ENCODE data around the gene E2F2. TPM values are rescaled to one million over a fixed set of nuclear protein-coding genes. Genes with fewer than 3 reads are reported as not detected.
"Not testable (repeated sequence)": the region's sequence is repeated elsewhere in the genome, so short reads cannot be mapped to it uniquely, and the experiment has no call there.

Gene E2F2
- total RNA-seq, 1 donor from 2014 or later: 0.78 TPM

DNA sequence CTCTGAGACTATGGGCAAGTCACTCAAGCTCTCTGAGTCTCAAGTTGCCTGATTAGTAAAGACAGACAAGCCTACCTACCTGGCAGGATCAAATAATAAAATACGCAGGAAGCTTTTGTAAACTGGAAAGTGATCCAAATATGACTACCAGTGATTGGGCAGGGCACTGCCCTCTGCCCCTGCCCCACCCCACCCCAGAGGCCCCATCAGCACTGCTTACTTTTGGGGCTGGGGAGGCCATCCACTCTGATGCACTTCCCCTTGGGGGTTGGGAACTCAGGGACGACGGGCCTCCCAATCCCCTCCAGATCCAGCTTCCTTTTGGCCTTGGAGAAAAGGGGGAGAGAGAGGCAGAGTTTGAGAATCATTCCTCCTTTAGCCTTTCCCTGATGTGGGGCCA lies 6.9 kb downstream of the E2F2 start:
- DNase-seq: no peak

DNA sequence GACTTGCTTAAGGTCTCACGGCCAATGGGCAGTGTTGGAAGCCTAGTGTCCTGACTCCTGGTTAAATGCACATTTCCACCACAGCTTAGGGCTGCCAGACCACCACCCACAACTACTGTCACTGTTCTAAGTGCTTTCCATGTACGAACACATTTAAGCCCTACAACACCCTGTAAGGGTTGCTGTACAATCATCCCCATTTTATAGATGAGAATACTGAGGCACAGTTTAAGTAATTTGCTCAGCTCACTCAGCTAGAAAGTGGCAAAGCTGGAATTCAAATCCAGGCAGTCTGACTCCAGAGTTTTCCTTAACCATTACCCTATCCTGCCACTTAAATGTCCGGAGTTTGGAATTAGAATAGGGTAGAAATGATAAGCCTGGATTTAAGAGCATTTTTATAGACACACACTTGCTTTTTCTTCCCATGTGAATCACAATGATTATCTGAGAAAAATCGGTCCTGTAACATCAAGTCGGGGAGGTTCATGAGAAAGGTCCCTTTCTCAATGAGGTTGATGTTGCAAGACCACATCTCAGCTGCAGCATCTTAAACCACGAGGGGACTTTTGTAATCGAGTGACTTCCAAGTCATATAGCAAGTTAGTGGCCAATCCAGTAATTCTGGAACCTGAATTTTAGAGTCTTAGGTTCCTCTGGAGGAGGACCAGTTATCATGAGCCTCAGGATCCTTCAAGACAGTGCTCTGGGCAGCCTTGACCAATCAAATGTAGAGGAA lies 8.6 kb downstream of the E2F2 start:
- no peak for DNase-seq

DNA sequence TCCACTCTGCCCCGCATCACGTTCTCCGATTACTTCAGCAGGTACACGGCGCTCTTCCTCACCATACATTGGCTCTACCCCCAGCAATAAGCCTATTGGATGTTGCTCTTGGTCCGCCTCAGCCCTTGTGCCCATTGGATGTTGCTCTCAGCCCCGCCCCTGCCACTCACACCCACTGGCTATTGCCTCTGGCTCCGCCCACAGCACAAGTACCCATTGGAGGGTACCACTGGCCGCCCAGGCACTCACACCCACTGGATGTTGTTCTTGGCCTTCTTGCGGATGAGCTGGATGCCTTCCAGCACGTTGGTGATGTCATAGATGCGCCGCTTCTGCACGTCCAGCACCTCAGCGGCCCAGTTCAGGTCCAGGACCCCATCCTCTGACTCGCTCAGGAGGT lies 9.4 kb downstream of the E2F2 start:
- DNase-seq: no peak

DNA sequence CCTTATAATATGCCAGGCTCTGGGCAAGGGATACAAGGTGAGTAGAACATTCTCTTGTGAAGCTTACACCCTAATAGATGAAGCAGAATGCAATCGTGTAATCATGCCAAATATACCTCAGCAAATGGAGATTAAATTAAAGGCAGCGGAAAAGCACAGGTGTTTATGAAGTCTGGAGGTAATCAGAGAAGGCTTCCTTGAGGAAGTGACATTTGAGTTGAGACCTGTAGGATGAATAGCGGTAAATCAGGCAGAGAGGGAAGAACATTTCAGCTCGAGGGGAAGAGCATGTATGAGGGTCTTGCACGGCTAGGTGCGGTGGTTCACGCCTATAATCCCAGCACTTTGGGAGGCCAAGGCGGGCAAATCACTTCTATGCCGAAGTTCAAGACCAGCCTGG lies 13.5 kb downstream of the E2F2 start:
- DNase-seq: no peak

DNA sequence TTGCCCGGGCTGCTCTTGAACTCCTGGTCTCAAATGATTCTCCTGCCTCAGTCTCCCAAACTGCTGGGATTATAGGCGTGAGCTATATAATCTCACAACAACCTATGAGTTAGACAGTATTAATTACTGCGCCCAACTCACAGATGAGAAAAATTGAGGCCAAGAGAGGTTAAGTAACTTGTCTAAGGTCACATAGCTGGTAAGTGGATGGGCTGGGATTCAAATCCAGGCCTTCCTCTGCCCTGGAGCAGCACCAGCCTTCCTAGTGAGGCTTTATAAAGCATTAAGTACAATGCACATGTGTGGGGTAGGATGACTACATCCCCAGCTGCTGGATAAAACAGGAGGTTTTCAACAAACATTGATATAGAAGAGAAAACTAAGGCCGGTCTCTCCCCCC lies 15.1 kb downstream of the E2F2 start:
- DNase-seq: no peak

DNA sequence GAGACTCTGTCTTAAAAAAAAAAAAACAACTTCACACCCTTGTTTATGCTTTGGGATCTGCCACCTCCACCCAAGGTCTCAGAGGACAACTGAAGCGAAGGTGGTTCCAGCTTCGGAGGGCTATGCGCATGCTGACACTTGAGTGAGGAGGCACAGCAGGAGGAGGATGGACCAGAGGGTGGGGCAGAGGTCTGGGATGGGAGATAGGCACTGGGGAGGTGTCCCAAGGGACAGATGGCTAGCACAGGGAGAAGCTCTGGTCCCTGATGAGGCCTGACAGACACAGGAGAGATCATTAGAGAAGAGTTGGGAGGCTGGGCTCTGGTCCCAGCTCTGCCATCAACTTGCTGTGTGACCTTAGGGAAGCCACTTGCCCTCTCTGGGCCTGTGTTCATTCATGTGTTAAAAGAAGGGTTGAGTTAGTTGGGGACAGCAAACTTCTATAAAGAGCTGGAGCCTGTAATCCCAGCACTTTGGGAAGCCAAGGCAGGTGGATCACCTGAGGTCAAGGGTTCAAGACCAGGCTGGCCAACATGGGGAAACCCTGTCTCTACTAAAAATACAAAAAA lies 16.8 kb downstream of the E2F2 start:
- DNase-seq: no peak

DNA sequence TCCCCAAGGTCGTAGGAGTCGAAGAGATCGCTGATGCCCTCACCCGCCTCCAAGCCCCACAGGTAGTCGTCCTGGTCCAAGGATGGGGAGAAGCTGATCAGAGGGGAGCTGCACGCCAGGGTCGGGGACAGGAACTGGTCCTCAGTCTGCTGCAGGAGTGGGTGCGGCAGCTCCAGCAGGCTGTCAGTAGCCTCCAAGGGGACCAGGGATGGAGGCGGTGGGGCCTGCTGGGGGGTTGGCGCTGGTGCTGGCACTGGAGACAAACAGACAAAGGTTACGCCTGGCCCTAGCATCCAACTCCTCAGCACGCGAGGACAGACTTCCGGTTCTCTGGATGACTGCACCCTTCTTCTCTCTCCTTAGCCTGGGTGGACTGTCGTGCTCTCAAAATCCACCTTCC lies 21.1 kb downstream of the E2F2 start:
- no peak for DNase-seq

DNA sequence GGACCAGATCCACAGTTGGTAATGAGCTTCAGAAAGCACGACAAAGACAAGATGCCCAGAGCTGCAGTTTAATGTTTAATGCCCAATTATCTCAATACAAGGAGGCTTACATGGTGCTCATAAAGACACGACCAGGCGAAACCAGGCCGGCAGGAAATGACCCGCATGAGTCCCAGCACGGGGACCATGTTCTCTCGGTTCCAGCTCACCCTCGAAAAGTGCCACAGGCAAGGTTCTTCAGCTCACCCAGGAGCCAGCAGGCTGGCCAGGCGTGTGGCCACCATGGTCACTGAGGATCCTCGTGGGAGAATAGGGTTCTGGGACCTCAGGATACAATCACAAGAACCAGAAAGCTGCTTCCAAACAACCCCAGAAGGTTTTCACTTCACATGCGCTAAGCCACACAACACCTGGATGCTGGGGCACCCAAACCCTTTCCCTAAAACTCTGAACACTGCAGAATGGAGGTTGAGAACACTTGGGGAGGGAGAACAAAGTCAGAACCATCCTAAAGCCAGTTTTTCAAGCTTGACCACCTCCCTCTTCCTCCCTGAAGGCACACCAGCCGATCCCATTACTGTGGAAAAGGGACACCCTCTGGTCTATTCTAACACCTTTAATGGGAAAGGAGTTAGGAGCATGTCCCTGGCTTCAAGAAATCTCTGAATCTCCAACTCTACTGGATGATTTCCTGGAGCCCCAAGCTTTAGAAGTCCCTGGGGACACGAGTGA lies 24.5 kb downstream of the E2F2 start:
- DNase-seq: no peak

DNA sequence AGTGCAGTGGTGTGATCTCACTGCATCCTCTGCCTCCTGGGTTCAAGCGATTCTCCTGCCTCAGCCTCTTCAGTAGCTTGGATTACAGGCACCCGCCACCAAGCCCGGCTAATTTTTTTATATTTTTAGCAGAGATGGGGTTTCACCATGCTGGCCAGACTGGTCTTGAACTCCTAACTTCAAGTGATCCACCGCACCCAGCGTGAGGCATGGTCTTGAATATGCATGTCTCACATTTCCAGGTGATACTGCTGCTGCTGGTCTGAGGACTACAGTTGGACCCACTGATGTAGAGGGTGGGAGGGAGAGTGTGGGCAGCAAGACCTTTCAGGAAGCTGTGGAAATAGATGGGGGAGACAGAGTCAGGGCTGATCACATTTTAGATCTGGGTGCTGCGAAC lies 25.2 kb downstream of the E2F2 start:
- no peak for DNase-seq

DNA sequence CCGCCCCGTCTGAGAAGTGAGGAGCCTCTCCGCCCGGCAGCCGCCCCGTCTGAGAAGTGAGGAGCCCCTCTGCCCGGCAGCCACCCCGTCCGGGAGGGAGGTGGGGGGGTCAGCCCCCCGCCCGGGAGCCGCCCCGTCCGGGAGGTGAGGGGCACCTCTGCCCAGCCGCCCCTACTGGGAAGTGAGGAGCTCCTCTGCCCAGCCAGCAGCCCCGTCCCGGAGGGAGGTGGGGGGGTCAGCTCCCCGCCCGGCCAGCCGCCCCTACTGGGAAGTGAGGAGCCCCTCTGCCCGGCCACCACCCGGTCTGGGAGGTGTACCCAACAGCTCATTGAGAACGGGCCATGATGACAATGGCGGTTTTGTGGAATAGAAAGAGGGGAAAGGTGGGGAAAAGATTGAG lies 26.9 kb downstream of the E2F2 start:
- DNase-seq: not testable (repeated sequence)

DNA sequence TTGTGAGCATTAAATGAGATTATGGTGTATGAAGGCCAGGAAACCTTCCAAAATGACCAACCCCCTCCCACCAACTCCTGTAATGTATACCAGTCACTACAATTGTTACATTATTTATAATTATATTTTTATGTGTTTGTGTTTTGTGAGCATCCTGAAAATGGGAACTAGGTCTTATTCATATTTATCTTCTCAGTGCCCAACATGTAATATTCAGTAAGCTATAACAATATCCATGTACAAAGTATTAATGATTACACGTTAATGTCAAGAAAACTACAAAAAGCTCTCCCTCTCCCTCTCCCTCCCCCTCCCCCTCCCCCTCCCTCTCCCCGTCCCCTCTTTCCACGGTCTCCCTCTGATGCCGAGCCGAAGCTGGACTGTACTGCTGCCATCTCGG lies 28.1 kb downstream of the E2F2 start:
- no peak for DNase-seq

DNA sequence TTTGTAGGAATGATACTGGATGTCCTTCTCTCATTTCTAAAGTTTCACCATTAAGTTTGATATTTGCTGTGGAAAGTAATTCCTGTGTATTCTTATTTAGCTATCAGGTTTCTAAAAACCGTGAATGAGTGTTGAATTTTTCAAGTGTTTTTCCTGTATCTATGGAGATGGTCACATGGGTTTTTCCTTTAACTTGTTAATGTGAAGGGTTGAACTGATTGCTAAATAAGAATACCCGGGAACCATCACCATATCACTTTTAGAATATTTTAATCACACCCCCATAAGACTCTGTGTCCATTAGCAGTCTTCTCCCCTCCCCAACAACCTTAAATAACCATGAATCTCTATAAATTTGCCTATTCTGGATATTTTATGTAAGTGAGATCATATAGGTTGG lies 30.6 kb downstream of the E2F2 start:
- no peak for DNase-seq

DNA sequence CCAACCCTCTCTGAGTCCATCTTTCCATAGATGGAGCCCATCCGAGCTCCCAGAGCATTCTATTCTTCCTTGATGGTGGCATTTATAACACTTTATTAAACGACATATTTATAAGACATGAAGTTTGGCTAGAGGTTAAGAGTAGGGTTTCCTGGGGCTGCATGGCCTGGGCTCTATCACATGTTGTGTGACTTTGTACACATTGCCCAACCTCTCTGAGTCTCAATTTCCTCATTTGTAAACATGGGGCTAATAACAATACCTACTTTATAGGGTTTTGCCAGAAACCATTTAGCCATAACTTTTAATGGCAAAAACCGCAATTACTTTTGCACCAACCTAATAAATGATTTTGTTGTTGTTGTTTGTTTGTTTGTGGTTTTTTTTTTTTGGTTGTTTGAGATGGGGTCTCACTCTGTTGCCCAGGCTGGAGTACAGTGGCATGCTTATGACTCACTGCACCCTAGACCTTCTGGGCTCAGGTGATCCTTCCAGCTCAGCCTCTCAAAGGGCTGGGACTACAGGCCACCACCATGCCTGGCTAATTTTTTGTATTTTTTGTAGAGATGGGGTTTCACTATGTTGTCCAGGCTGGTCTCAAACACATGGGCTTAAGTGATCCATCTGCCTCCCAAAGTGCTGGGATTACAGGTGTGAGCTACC lies 33.1 kb downstream of the E2F2 start:
- no peak for DNase-seq

DNA sequence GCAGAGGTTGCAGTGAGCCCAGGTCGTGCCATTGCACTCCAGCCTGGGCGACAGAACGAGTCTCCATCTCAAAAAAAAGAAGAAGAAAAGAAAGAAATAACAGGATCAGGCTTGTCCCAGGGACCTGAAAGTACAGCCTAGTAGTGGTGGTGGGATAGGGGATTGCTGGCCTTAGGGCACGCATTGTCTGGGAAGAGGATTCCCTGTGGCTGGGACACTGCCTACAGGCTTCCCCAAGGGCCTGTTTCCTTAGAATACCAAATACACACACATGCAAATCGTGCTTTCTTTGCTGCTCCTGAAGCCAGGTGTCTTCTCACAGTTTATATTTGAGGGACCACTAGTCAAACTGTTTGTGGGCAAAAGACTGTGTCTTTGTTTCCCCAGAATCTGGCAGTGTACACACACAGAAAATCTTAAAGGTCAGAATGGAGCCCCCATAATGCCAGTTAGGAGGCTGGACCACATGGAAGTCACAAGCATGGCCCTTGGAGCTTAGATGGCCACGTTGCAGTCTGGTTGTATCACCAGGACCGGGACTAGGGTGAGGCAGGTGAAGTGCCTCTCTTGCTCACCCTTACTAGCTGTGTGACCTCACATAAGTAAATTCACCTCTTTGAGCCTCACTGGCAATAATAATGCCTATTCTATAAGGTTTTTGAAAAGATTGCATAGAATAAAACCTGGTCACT lies 34.4 kb downstream of the E2F2 start:
- DNase-seq: no peak

DNA sequence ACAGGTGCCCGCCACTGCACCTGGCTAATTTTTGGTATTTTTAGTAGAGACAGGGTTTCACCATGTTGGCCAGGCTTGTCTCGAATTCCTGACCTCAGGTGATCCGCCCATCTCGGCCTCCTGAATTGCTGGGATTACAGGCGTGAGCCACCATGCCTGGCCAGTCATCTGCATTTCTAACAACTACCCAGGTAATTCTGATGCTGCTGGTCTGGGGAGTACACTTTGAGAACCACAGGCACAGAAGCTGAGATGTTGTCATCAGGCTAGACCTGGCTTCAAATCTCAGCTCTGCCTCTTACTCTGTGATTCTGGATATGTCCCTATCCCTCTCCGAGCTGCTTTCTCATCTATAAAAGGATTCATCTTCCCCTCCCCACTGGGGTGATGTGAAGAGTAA lies 36.2 kb downstream of the E2F2 start:
- DNase-seq: not testable (repeated sequence)

DNA sequence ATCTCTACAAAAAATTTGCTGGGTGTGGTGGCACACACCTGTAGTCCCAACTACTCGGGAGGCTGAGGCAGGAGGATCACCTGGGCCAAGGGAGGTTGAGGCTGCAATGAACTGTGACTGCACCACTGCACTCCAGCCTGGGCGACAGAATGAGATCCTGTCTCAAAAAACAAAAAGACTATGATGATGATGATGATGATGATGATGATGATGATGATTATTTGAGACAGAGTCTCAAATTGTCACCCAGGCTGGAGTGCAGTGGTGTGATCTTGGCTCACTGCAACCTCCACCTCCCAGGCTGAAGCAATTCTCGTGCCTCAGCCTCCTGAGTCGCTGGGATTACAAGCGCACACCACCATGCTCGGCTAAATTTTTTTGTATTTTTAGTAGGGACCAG lies 38.3 kb downstream of the E2F2 start:
- DNase-seq: not testable (repeated sequence)

DNA sequence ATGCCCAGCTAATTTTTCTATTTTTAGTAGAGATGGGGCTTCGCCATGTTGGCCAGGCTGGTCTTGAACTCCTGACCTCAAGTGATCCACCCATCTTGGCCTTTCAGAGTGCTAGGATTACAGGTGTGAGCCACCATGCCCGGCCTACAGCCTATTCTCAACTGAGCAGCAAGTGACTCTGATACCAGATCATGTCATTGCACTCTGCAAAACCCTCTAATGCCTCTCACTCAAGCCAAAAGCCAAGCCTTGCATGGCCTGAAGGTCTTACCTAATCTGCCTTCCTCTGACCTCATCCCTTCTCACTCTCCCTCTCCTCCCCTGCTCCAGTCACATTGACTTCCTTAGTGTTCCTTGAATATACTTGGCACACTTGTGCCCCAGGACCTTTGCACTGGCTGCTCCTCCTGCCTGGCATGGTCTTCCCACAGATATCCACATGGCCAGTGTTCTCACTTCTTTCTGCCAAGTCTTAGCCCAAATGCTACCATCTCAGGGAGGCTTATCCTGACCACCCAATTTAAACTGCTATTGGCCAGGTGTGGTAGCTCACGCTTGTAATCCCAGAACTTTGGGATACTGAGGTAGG lies 38.8 kb downstream of the E2F2 start:
- no peak for DNase-seq

DNA sequence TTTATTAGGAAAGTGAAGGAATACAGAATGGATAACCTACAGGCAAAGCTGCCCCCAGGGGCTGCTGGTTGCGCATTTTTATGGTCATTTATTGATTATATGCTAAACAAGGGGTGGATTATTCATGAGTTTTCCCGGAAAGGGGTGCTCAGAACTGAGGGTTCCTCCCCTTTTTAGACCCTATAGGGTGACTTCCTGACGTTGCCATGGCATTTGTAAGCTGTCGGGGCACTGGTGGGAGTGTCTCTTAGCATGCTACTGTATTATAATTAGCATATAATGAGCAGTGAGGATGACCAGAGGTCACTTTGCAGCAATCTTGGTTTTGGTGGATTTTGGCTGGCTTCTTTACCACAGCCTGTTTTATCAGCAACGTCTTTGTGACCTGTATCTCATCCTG lies 41.2 kb downstream of the E2F2 start:
- DNase-seq: no peak

DNA sequence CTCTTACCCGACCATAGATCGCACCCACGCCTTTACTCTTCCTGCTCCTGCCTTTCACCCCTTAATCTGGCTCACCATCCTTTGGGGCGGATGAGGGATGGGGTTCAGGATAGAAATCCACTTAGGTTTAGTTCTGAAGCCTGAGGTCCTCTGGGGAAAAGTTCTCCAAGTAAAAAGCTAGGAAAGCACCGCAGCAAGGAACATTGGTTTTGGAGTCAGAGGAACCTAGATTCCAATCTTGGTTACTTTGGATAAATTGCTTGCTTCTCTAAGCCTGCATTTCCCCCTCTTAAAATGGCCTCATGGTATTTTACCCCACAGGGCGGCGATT lies 46.1 kb downstream of the E2F2 start:
- DNase-seq: no peak

DNA sequence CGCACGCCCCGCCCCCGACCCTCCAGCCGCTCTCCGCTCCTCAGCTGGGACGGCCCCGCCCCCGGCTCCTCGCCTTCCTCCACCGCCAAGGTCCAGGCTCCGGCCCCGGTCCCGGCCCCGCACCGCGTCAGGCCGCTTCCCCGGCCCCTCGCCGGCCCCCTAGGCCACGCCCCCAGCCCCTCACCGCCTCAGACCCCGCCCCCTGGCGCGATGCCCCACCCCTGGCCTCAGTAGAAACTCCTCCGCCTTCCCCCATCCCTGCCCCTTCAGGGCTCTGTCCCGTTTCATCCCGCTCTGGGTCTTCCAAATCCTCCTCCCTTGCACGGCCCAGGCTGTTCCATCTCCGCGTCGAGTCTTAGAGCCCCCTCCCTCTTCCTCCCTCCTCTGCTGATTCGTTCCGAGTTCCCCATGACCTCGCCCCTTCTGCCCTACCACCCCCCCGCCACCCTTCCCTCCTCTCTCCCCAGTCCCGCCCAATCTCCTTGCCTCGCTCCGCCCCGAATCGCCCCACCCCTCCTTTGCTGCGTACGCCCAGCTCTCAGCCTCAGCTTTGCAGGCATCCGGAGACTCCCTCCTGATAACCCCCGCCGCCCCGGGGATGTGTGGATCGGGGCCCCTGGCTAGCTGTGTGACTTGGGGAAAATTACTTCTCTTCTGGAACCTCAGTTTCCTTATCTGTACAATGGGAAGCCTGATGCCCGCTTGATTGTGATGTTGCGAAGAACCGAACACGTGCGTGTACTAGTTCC lies 46.6 kb downstream of the E2F2 start:
- DNase-seq: peak; percentile 61
